GM19463 (cell line): Measurements from ENCODE around the gene SLC2A6.

Experiments used
- ATAC-seq: cut with Tn5 transposase; IDR thresholded peaks from one replicate; pipeline ENCODE4 v1.9.1; 2021; ENCODE audit warnings: mild to moderate bottlenecking, moderate library complexity; ENCODE audit not compliant: unreplicated experiment

Gene SLC2A6

GRCh38 chr9:133516256-133516960 lies 37.5 kb upstream of the SLC2A6 start:
- no peak for ATAC-seq

- no peak for ATAC-seq
Observed at GRCh38 chr9:133515615-133516255, 36.8 kb upstream of the SLC2A6 start.

- no peak for ATAC-seq
Observed at GRCh38 chr9:133515240-133515610, 36.3 kb upstream of the SLC2A6 start.

GRCh38 chr9:133514460-133515239 lies 35.8 kb upstream of the SLC2A6 start:
- no peak for ATAC-seq

- ATAC-seq, result no peak
Observed at GRCh38 chr9:133513214-133514100, 34.6 kb upstream of the SLC2A6 start.

- ATAC-seq, result no peak
Observed at GRCh38 chr9:133512253-133513213, 33.6 kb upstream of the SLC2A6 start.

- ATAC-seq, result no peak
Observed at GRCh38 chr9:133511607-133512006, 32.7 kb upstream of the SLC2A6 start.

- ATAC-seq, result no peak
Observed at GRCh38 chr9:133510926-133511505, 32.1 kb upstream of the SLC2A6 start.

GRCh38 chr9:133509179-133510083 lies 30.5 kb upstream of the SLC2A6 start:
- no peak for ATAC-seq

GRCh38 chr9:133508046-133508445 lies 29.1 kb upstream of the SLC2A6 start:
- ATAC-seq, result no peak

GRCh38 chr9:133507246-133507965 lies 28.5 kb upstream of the SLC2A6 start:
- ATAC-seq, result no peak

GRCh38 chr9:133506653-133507038 lies 27.7 kb upstream of the SLC2A6 start:
- ATAC-seq, result no peak

GRCh38 chr9:133505901-133506652 lies 27.2 kb upstream of the SLC2A6 start:
- no peak for ATAC-seq

- no peak for ATAC-seq
Observed at GRCh38 chr9:133505186-133505830, 26.4 kb upstream of the SLC2A6 start.

GRCh38 chr9:133502112-133502511 lies 23.2 kb upstream of the SLC2A6 start:
- no peak for ATAC-seq

- no peak for ATAC-seq
Observed at GRCh38 chr9:133499892-133500270, 21.0 kb upstream of the SLC2A6 start.
